Activated naive CD8-positive, alpha-beta T cell treated with anti-CD3 and anti-CD28 coated beads for 36 hours (primary cell): Measurements from ENCODE around the gene METTL16. TPM values are rescaled to one million over a fixed set of nuclear protein-coding genes. Genes with fewer than 3 reads are reported as not detected.

ENCODE experiments used
- DNase-seq: peaks from one replicate; pipeline ENCODE4 v3.0.0; 2021
- H3K27ac Mint-ChIP-seq: one replicate; pipeline ENCODE4 v1.8.0; 2022; ENCODE audit warnings: mild to moderate bottlenecking, moderate library complexity, mixed read lengths
- H3K27me3 Mint-ChIP-seq: one replicate; pipeline ENCODE4 v1.8.0; 2022; ENCODE audit warnings: mild to moderate bottlenecking, mixed read lengths
- H3K36me3 Mint-ChIP-seq: one replicate; pipeline ENCODE4 v1.8.0; 2021; ENCODE audit warnings: mild to moderate bottlenecking, mixed read lengths
- H3K4me1 Mint-ChIP-seq: one replicate; pipeline ENCODE4 v1.8.0; 2021; ENCODE audit warnings: mixed read lengths
- H3K4me3 Mint-ChIP-seq: one replicate; pipeline ENCODE4 v1.8.0; 2022; ENCODE audit warnings: mild to moderate bottlenecking, moderate library complexity, mixed read lengths
- H3K9me3 Mint-ChIP-seq: one replicate; pipeline ENCODE4 v1.8.0; 2022; ENCODE audit warnings: mixed read lengths
- total RNA-seq, 2 experiments: library from RNA; stranded (reverse); gene quantifications; one replicate each; pipeline ENCODE4 v1.2.3, GENCODE V29; 2021

Gene METTL16
- total RNA-seq, 2 experiments from 2014 or later, result 61.7 to 66.5 TPM

GRCh38 chr17:2369551-2370210, 142.0 kb downstream of the METTL16 start:
- H3K27me3 Mint-ChIP-seq, result no peaks in the 10 kb centered on the region
- no peak overlapping the region for H3K27ac Mint-ChIP-seq
- DNase-seq, result no peak
- H3K4me1 Mint-ChIP-seq, result no peaks in the 10 kb centered on the region
- no peaks in the 10 kb centered on the region for H3K36me3 Mint-ChIP-seq
- H3K9me3 Mint-ChIP-seq, result no peaks in the 10 kb centered on the region
- H3K4me3 Mint-ChIP-seq, result no peak overlapping the region

- Mint-ChIP-seq H3K27me3 (no peaks in the 10 kb centered on the region), H3K9me3 (no peaks in the 10 kb centered on the region), H3K36me3 (no peaks in the 10 kb centered on the region), H3K4me1 (no peaks in the 10 kb centered on the region), H3K27ac (no peak overlapping the region), H3K4me3 (no peak overlapping the region)
- DNase-seq, result no peak
Measured at GRCh38 chr17:2369039-2369438, 142.6 kb downstream of the METTL16 start.

GRCh38 chr17:2368359-2368758, 143.3 kb downstream of the METTL16 start:
- no peaks in the 10 kb centered on the region for H3K4me1 Mint-ChIP-seq
- H3K36me3 Mint-ChIP-seq, result no peaks in the 10 kb centered on the region
- DNase-seq, result no peak
- no peaks in the 10 kb centered on the region for H3K27me3 Mint-ChIP-seq
- H3K9me3 Mint-ChIP-seq, result no peaks in the 10 kb centered on the region
- no peak overlapping the region for H3K4me3 Mint-ChIP-seq
- no peak overlapping the region for H3K27ac Mint-ChIP-seq

GRCh38 chr17:2366747-2367494, 144.8 kb downstream of the METTL16 start:
- no peaks in the 10 kb centered on the region for H3K4me1 Mint-ChIP-seq
- H3K27me3 Mint-ChIP-seq, result no peaks in the 10 kb centered on the region
- peaks cover 3% of the 10 kb centered on the region for H3K36me3 Mint-ChIP-seq
- H3K9me3 Mint-ChIP-seq, result no peaks in the 10 kb centered on the region
- H3K4me3 Mint-ChIP-seq, result no peak overlapping the region
- no peak overlapping the region for H3K27ac Mint-ChIP-seq
- no peak for DNase-seq

Other genes with a start within 250 kb of the METTL16 start
- 10 to 100 TPM; 48.7 to 51.8 TPM for gene SMG6, start 208.1 kb downstream of the METTL16 start, total RNA-seq
- 10 to 100 TPM; 10.9 to 13.1 TPM for gene SRR, start 207.9 kb downstream of the METTL16 start, total RNA-seq
- gene TSR1, start 175.4 kb downstream of the METTL16 start, total RNA-seq, result 100 to 1,000 TPM; 115 to 120 TPM
- gene SGSM2, start 174.4 kb downstream of the METTL16 start, total RNA-seq, result 10 to 100 TPM; 35.7 to 36.8 TPM
- gene MNT, start 110.8 kb downstream of the METTL16 start, total RNA-seq, result 10 to 100 TPM; 23.8 to 25.6 TPM
- gene PAFAH1B1, start 81.8 kb upstream of the METTL16 start, total RNA-seq, result 100 to 1,000 TPM; 137 to 156 TPM
- gene CLUH, start 199.9 kb upstream of the METTL16 start, total RNA-seq, result 100 to 1,000 TPM; 162 to 171 TPM
- not detected for gene CCDC92B, start 237.8 kb upstream of the METTL16 start, total RNA-seq